Transverse colon (tissue), 4 donors: ENCODE measurements around the gene CARHSP1.

Experiments used
- POLR2A ChIP-seq: fragments of 450-650 bp; IDR thresholded peaks from one replicate; pipeline ENCODE4 v1.6.1; 2016; ENCODE audit warnings: antibody characterized with exemption, mild to moderate bottlenecking, moderate library complexity
- POLR2AphosphoS5 ChIP-seq, 3 donors: sonication (generic); formaldehyde crosslinking; IDR thresholded peaks; one replicate each; pipeline ENCODE4 v1.6.1; 2016; ENCODE audit warnings: antibody characterized with exemption in 3 of 3
- TF ChIP-seq, protein P1 (sequence below), 5 experiments: fragments of 200-600 bp in 3 of 5; fragments of 450-650 bp in 2 of 5; sonication (generic) in 3 of 5; IDR thresholded peaks; 1 replicate in 2 of 5; 2 replicates in 3 of 5; pipeline ENCODE4 v1.5.1; 2016 to 2017; ENCODE audit warnings: antibody characterized with exemption in 5 of 5, inconsistent platforms in 3 of 5, mild to moderate bottlenecking in 2 of 5, moderate library complexity in 1 of 5

DNA sequence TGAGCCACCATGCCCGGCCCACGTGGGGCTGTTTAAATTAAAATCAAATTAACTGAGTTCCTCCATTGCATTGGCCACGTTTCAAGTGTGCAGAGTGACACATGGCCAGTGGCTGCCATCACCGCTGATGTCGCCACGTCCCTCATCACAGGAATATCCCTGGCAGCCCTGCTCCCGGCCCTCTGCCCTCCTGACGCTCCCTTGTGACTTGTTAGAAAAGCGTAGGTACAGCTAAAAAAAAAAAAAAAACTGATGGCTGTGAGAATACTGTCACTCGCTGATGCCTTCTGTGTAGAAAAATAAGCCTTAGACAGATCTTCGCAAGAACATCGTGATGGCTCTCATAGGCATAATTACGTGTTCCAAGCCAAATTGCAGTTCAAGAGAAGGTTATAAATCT, 21.7 kb downstream of the CARHSP1 start:
- TF ChIP-seq POLR2AphosphoS5 (IDR thresholded peaks at IDR 0.05) = no peak
- TF ChIP-seq, protein P1, sequence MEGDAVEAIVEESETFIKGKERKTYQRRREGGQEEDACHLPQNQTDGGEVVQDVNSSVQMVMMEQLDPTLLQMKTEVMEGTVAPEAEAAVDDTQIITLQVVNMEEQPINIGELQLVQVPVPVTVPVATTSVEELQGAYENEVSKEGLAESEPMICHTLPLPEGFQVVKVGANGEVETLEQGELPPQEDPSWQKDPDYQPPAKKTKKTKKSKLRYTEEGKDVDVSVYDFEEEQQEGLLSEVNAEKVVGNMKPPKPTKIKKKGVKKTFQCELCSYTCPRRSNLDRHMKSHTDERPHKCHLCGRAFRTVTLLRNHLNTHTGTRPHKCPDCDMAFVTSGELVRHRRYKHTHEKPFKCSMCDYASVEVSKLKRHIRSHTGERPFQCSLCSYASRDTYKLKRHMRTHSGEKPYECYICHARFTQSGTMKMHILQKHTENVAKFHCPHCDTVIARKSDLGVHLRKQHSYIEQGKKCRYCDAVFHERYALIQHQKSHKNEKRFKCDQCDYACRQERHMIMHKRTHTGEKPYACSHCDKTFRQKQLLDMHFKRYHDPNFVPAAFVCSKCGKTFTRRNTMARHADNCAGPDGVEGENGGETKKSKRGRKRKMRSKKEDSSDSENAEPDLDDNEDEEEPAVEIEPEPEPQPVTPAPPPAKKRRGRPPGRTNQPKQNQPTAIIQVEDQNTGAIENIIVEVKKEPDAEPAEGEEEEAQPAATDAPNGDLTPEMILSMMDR (IDR thresholded peaks at IDR 0.05) = no peak
- TF ChIP-seq POLR2A = no peak
